Thoracic aorta (tissue), 2 donors: ENCODE measurements around the gene TEX22. TPM values are rescaled to one million over a fixed set of nuclear protein-coding genes. Genes with fewer than 3 reads are reported as not detected.

Source experiments
- ATAC-seq: fragments of 150-250 bp; one replicate; pipeline ENCODE4 v1.8.0; 2017; ENCODE audit warnings: low read depth; ENCODE audit not compliant: insufficient number of reproducible peaks, low FRiP score
- DNase-seq: peaks from one replicate; pipeline ENCODE4 v3.0.0-alpha.2; 2020; ENCODE audit warnings: low spot score
- H3K27ac ChIP-seq, 2 donors: fragments of 200-600 bp; sonication (generic); 1 replicate in 1 of 2; 2 replicates in 1 of 2; pipeline ENCODE4 v1.5.1; 2016; ENCODE audit warnings: mild to moderate bottlenecking in 2 of 2, moderate library complexity in 2 of 2
- H3K27me3 ChIP-seq: fragments of 200-600 bp; sonication (generic); replicated peaks from 2 replicates; pipeline ENCODE4 v1.6.0; 2016; ENCODE audit warnings: mild to moderate bottlenecking; ENCODE audit not compliant: insufficient read depth
- H3K36me3 ChIP-seq: fragments of 200-600 bp; sonication (generic); one replicate; pipeline ENCODE4 v1.5.1; 2016
- H3K4me1 ChIP-seq, 2 donors: fragments of 200-600 bp; sonication (generic); 1 replicate in 1 of 2; 2 replicates in 1 of 2; pipeline versions ENCODE4 v1.5.1 to v1.6.0; 2016; ENCODE audit warnings: low read depth in 2 of 2, mild to moderate bottlenecking in 1 of 2; ENCODE audit not compliant: control insufficient read depth in 1 of 2
- H3K4me3 ChIP-seq: fragments of 200-600 bp; sonication (generic); 2 replicates; pipeline ENCODE4 v1.5.1; 2016; ENCODE audit warnings: mild to moderate bottlenecking
- H3K9me3 ChIP-seq: fragments of 200-600 bp; sonication (generic); 2 replicates; pipeline ENCODE4 v1.5.1; 2016
- CTCF ChIP-seq: fragments of 200-600 bp; sonication (generic); IDR thresholded peaks from one replicate; pipeline ENCODE4 v1.5.1; 2019; ENCODE audit warnings: antibody characterized with exemption
- total RNA-seq, 2 donors: library from RNA; depleted of rRNA; stranded (reverse); fragments of >200 nt; gene quantifications; one replicate each; pipeline versions ENCODE4 v1.1.0 to v1.2.3, GENCODE V29; 2016

The TEX22 gene
- total RNA-seq, 2 donors from 2014 or later, result not detected

DNA sequence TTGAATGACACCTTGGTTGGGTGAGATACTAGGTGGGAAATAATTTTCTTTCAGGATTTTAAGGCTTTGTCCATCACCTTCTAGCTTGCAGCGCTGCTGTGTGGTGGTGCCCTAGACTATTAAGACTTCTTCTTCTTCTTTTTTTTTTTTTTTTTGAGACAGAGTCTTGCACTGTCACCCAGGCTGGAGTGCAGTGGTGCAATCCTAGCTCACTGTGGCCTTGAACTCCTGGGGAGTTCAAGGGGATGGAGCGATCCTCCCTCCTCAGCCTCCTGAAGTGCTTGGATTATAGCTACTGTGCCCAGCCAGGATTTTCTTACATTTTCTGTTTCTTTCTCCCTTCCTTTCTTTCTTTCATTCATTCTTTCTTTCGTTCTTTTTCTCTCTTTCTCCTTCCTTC is 11.0 kb downstream of the TEX22 start:
- no peak for TF ChIP-seq CTCF
- Histone ChIP-seq H3K4me1 (peaks cover 5 to 9% of the 10 kb centered on the region in 2 donors), H3K4me3 (no peak overlapping the region), H3K9me3 (peaks cover 5% of the 10 kb centered on the region), H3K36me3 (no peaks in the 10 kb centered on the region), H3K27me3 (peaks cover 5% of the 10 kb centered on the region), H3K27ac (no peak overlapping the region)
- no peak for DNase-seq
- no peak for ATAC-seq

DNA sequence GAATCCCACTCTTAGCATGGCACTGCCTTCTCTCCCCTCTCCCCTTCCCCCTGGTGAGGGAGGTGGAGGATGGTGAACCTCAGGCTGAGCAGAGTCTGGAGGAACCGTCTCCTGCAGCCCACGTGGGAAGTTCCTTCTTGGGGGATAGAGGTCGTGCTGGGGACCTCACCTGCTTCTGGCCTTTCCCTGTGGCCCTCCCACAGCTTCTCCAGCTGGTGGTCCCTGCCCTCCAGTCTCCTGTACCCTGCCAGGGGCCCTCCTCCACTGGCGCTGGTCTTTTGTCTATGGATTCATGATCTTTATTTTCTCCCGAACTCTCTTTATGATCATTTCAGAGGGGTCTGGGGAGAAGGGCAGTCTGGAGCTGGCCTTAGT is 12.3 kb downstream of the TEX22 start:
- ATAC-seq, result no peak
- no peak for TF ChIP-seq CTCF

GRCh38 chr14:105411017-105411941 is 12.9 kb downstream of the TEX22 start:
- Histone ChIP-seq H3K27ac (no peak overlapping the region), H3K4me3 (peak overlapping the region; percentile 63), H3K9me3 (no peaks in the 10 kb centered on the region), H3K36me3 (no peaks in the 10 kb centered on the region), H3K27me3 (peaks cover 5% of the 10 kb centered on the region), H3K4me1 (peaks cover 10 to 22% of the 10 kb centered on the region in 2 donors)
- no peak for ATAC-seq
- no peak for DNase-seq
- TF ChIP-seq CTCF, result no peak

More for the DNA sequence above, 12.3 kb downstream of the TEX22 start:
- Histone ChIP-seq H3K9me3 (no peaks in the 10 kb centered on the region), H3K4me1 (peaks cover 10 to 16% of the 10 kb centered on the region in 2 donors), H3K36me3 (no peaks in the 10 kb centered on the region), H3K27me3 (peaks cover 5% of the 10 kb centered on the region), H3K4me3 (peak overlapping the region; percentile 63), H3K27ac (no peak overlapping the region)
- no peak for DNase-seq

- peaks cover 5% of the 10 kb centered on the region for H3K27me3 ChIP-seq
- no peaks in the 10 kb centered on the region for H3K9me3 ChIP-seq
- H3K4me3 ChIP-seq, result no peak overlapping the region
- H3K36me3 ChIP-seq, result no peaks in the 10 kb centered on the region
- H3K27ac ChIP-seq, result no peak overlapping the region
- DNase-seq (no peak), ATAC-seq (no peak)
- peaks cover 10 to 22% of the 10 kb centered on the region in 2 donors for H3K4me1 ChIP-seq
- no peak for TF ChIP-seq CTCF
These were observed 13.8 kb downstream of the TEX22 start for GRCh38 chr14:105411985-105412770.
